GM18951 (cell line): ENCODE results near the gene FBXL22.

Experiments used
- POLR2A ChIP-seq: IDR thresholded peaks from 4 replicates; pipeline ENCODE4 v1.6.1; 2011; ENCODE audit warnings: mild to moderate bottlenecking; ENCODE audit not compliant: insufficient read length, insufficient read depth; ENCODE audit errors: extremely low read depth
- in situ Hi-C: fragments of 300-500 bp; cut with MboI; formaldehyde crosslinking; loops from one replicate; pipeline ENCODE4 v1.12.0; 2022; ENCODE audit warnings: low sequenced_read_pairs, mixed read lengths, inconsistent platforms; ENCODE audit not compliant: unreplicated experiment

FBXL22 gene

DNA sequence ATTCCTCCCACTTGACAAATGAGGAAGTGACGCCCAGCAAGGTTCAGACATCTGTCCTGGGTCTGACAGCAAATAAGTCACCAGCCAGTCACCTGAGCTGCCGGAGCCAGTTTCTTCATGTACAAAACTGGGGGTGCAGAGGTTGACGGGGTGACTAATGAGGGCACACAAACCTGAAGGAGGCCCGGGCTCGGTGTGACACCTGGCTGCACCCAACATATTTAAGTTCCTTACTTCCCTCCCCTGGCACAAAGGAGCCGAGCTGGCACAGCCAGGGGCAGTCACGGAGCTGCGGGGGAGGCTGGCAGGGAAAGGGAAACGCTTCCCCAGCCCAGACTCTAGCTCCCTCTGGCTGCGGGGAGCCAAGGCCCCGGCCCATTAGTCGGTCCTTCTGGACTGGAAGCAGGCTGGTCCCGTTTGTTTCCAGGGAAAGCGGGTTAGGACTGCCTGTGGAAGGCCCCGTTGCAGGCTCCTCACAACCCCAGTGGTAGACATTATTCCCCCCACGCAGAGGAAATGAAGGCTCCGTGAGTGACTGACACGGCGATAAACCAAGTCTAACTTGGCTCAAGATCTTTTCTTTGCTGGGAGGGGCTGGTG, 2.3 kb downstream of the FBXL22 start:
- in situ Hi-C loops, result no loop called here
- no peak for TF ChIP-seq POLR2A

DNA sequence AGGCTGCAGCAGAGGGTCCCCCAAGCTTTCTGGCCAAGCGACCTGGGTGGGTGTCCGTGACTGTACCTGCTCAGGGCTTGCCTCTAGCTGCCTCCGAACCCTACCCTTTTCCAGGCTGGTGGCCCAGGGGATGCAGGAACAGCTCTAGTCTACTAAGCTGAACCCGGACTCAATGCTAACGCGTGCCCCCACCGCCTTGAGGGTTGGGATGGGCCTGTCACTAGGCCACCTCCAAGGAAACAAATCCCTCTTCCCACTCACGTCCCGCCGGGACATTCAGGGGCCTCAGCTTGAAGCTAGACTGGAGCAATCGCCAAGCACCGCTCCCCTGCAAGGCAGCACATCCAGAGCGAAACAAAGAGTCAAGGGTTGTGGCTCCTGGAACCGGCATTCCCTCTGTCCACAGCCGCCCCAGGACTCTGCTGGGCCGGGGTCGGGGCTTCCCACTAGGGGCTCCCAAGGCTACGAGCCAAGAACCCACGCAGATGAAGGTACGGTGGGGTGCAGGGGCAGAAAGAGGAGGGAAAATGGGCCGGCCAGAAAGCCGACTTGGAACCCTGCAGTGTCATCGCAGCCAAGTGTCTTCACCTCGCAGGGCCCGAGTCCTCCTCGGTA, 2.9 kb downstream of the FBXL22 start:
- no peak for TF ChIP-seq POLR2A
- in situ Hi-C loops, result loop anchor here (10.0 kb wide), 1 partner anchor 465 kb away; no protein-coding TSS in a partner anchor

GRCh38 chr15:63600616-63601025, 3.4 kb downstream of the FBXL22 start:
- peak; percentile 95 for TF ChIP-seq POLR2A
- in situ Hi-C loops, result loop anchor here (10.0 kb wide), 1 partner anchor 464 kb away; no protein-coding TSS in a partner anchor

GRCh38 chr15:63601026-63601703, 4.0 kb downstream of the FBXL22 start:
- in situ Hi-C loops, result loop anchor here (10.0 kb wide), 1 partner anchor 464 kb away; no protein-coding TSS in a partner anchor
- no peak for TF ChIP-seq POLR2A

- in situ Hi-C loops, result loop anchor here (10.0 kb wide), 1 partner anchor 463 kb away; no protein-coding TSS in a partner anchor
- no peak for TF ChIP-seq POLR2A
These were observed 4.6 kb downstream of the FBXL22 start for GRCh38 chr15:63601704-63602185.

DNA sequence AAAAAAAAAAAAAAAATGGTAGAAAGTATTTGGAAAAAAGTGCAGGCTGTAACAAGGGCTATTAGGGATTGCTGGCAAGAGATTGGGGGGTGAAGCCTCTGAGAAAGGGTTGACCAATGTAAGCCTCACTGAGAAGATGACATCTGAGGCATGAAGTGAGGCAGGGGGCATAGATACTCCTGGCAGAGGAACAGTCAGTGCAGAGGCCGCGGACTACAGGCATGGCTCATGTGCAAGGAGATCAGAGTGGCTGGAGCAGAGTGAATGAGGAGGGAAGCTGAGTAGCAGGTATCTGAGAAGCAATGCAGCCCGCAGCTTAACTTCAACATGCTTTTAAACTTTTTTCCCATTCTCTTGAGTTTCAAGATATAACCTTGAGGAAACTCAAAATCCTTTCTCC, 5.4 kb downstream of the FBXL22 start:
- in situ Hi-C loops, result loop anchor here (10.0 kb wide), 1 partner anchor 462 kb away; no protein-coding TSS in a partner anchor

DNA sequence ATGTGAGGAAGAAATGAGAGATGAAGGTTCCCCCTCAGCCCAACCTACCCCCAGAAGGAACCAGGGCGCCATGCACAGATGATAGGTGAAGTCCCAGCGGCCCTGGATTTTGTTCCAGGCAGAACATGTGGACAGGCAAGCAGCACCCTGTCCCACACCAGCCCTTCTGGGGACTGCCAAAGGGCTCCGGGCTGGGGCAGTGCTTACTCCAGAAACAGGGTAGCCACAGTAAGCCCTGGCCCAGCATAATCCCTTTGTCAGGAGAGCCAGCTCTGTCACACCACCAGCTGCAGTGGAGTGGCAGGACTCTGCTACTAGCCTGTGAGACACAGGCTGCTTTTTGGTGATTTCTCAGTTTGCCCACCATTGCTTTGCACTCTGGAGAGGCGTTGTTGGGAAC, 6.3 kb downstream of the FBXL22 start:
- in situ Hi-C loops, result loop anchor here (10.0 kb wide), 1 partner anchor 461 kb away; no protein-coding TSS in a partner anchor
- TF ChIP-seq POLR2A, result no peak

More for the DNA sequence above, 5.4 kb downstream of the FBXL22 start:
- TF ChIP-seq POLR2A, result no peak

- in situ Hi-C loops, result loop anchor here (10.0 kb wide), 1 partner anchor 461 kb away; no protein-coding TSS in a partner anchor
These were observed 7.1 kb downstream of the FBXL22 start for GRCh38 chr15:63604281-63604680.

DNA sequence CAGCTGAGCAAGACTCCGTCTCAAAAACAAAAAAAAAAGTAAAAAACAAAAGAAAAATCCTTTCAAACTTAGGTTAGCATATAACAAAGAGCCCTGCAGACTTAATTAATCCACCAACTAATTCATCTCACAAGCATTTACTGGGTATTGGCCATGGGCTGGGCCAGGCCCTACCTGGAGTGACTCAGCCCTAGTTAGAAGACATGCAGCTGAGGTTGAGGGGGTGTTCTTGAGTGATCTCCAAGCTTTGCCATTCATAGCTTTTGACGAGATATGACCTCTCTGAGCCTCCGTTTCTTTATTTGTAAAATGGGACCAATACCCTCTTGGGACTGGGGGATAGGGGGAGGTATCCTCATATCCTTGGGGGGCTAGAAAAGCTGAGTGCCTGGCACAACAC, 7.8 kb downstream of the FBXL22 start:
- TF ChIP-seq POLR2A, result no peak
- in situ Hi-C loops, result loop anchor here (10.0 kb wide), 1 partner anchor 460 kb away; no protein-coding TSS in a partner anchor

More at GRCh38 chr15:63604281-63604680, 7.1 kb downstream of the FBXL22 start:
- TF ChIP-seq POLR2A, result no peak

GRCh38 chr15:63605816-63606215, 8.6 kb downstream of the FBXL22 start:
- in situ Hi-C loops, result loop anchor here (10.0 kb wide), 1 partner anchor 459 kb away; no protein-coding TSS in a partner anchor
- TF ChIP-seq POLR2A, result no peak

GRCh38 chr15:63606308-63606707, 9.1 kb downstream of the FBXL22 start:
- TF ChIP-seq POLR2A, result no peak
- in situ Hi-C loops, result loop anchor here (10.0 kb wide), 1 partner anchor 458 kb away; no protein-coding TSS in a partner anchor

DNA sequence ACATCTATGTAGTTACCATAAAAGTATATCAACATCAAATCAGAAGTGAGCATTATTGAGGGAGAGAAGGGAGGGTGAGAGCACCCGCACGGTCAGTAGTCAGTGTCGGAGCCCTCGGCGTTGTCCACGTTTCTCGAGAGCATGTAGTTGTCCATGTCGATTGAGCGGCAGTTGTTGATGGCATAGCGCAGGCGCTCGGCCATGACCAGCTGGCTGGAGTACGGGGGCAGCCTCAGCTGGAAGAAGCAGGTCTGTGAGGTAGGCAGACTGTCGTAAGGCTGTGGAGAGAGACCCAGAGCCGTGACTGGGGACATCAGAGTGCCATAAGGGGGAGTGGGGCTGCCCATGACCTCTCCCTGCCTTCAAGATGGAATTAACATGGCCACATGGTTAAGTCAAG, 11.8 kb downstream of the FBXL22 start:
- no peak for TF ChIP-seq POLR2A
- in situ Hi-C loops, result loop anchor here (10.0 kb wide), 1 partner anchor 456 kb away; no protein-coding TSS in a partner anchor

DNA sequence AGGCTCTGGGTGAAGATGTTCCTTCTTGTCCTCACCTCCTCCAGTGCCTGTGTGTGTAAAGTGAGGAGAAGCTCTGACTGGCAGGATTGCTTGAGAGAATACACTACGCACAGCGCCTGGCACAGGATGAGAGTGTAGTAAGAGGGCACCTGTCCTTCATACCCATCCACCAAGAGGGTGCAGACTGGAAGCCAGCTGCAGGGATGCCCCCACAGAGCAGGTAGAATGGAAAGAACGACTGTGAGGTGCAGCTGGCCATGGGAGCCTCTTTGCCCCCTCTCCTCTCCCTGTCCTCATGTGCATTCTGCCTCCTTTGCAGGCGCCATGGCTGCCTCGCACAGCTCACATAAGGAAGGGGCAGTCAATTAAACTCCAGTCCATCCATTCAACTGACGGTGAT, 12.3 kb downstream of the FBXL22 start:
- TF ChIP-seq POLR2A, result no peak
- in situ Hi-C loops, result loop anchor here (10.0 kb wide), 1 partner anchor 455 kb away; no protein-coding TSS in a partner anchor
